ENCODE data around the gene LDAH.

- TF ChIP-seq CTCF (IDR thresholded peaks at IDR 0.05) (no peak), ZFX (IDR thresholded peaks at IDR 0.05; ENCODE audit: borderline replicate concordance) (no peak)
Measured at GRCh38 chr2:20834331-20834730, 11.4 kb upstream of the LDAH start.
